Mononuclear cell (primary cell): ENCODE measurements around the gene TIMM17B. TPM values are rescaled to one million over a fixed set of nuclear protein-coding genes. Genes with fewer than 3 reads are reported as not detected.

ENCODE experiments used
- H3K27me3 ChIP-seq: 2 replicates; pipeline ENCODE4 v1.6.0; 2011; ENCODE audit warnings: low read length, control low read depth; ENCODE audit not compliant: insufficient read depth
- H3K4me1 ChIP-seq: 2 replicates; pipeline ENCODE4 v1.5.1; 2011; ENCODE audit warnings: mild to moderate bottlenecking, low read length, control low read depth; ENCODE audit not compliant: insufficient read depth
- H3K4me3 ChIP-seq: 2 replicates; pipeline ENCODE4 v1.5.1; 2011; ENCODE audit warnings: mild to moderate bottlenecking, low read length, moderate library complexity
- H3K9me3 ChIP-seq: 2 replicates; pipeline ENCODE4 v1.5.1; 2011; ENCODE audit warnings: low read depth, mild to moderate bottlenecking, control low read depth, low read length
- total RNA-seq: library from RNA; depleted of rRNA; stranded (reverse); fragments of >200 nt; gene quantifications from one replicate; pipeline ENCODE4 v1.2.3, GENCODE V29; 2012

Gene TIMM17B
- total RNA-seq, 1 donor: 18.3 TPM

DNA sequence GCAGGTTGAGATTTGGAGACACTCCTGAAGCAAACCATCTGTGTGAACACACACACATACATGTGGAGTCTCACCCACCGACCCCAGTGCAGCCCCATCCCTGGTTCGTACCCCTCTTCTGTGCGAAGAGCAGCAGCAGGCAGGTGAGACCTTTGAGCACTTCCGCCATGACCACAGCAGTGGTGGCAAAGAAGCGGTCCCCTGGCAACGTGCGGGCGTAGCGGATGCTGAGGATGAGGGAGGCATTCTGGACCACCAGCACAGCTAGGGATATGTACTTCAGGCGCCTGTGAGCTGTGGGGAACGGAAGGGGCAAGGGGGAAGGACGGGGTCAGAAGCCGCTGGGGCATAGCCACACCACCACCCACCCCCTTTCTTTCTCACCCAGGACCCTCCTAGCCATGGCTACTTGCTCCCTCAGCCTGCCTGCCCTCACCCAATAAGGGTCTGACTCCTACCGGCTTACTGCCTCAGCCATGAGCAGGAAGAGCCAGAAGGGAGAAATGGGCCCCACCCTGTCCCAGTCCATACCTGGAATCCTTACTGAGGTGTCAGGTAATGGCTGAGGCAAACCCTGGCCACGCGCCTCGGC lies 12.2 kb upstream of the TIMM17B start:
- Histone ChIP-seq H3K4me1 (peaks cover 32% of the 10 kb centered on the region), H3K27me3 (no peaks in the 10 kb centered on the region), H3K9me3 (no peaks in the 10 kb centered on the region), H3K4me3 (no peak overlapping the region)

DNA sequence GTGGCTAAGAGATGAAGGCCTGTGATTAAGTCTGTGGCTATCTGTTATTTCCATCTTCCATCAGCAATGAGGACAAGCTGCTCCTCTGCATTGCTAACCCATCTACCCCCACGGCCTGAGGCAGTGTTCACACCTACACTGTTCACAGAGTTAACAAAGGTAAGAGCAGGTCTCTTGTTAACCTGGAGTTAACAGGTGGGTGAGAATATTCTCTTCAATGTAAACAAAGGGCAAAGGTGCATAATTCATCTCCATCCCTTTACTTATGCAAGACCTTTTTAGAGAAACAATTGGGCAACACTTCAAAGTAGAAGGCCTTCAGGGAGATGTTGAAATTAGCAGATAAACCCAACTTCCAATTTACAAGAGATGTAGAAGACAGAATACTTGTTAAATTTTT lies 11.0 kb upstream of the TIMM17B start:
- no peaks in the 10 kb centered on the region for H3K9me3 ChIP-seq
- no peak overlapping the region for H3K4me3 ChIP-seq
- H3K4me1 ChIP-seq: peaks cover 20% of the 10 kb centered on the region
- H3K27me3 ChIP-seq: no peaks in the 10 kb centered on the region

DNA sequence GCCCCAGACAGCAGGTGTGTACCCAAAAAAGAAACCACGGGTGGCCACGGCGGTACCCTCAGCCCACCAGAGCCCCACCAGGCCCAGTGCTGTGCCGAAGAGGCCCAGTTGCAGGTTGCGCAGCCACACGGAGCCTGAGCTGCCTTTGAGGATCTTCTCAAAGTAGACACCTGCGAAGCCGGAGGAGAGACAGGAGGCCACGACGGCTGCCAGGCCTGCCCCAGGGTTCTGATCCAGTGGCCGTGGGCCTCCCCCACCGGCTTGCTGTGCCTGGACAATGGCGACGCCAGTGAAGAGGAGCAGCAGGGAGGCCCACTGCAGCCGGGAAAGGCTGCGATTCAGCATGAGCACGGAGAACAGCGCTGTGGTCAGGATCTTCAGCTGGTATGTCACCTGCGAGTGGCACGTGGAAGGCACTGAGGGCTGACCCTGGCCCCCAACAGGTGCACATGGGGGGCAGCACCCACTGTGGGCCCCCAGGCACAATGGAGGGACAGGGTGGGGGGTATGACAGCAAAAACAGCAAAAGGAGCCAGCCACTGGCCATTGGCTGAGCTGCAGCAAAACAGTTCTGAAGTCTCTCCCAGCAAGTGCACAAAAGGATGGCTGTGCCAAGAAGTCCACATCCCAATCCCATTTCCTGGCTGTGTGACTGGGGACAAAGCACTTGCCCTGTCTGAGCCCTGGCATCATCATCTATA lies 7.7 kb upstream of the TIMM17B start:
- H3K4me1 ChIP-seq: no peaks in the 10 kb centered on the region
- H3K27me3 ChIP-seq: no peaks in the 10 kb centered on the region
- no peak overlapping the region for H3K4me3 ChIP-seq
- no peaks in the 10 kb centered on the region for H3K9me3 ChIP-seq

DNA sequence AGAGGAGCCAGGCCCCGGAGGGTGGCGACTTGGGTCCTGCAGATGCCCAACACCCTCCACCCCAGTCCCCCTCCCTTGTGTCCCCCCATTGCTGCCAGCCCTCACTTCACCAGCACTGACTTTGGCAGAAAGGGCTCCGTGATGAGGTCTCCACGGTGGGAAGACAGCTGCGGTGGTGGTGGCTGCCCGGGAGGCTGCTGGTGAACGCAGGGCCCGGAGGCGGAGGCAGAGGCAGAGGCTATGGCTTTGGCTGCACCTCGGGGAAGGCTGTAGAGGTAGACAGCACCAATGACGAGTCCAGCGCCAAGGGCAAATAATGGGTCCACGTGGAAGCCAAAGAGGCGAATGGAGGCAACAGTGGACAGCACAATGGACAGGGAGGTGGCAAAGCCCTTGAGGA lies 7.1 kb upstream of the TIMM17B start:
- H3K27me3 ChIP-seq: no peaks in the 10 kb centered on the region
- H3K9me3 ChIP-seq: no peaks in the 10 kb centered on the region
- no peak overlapping the region for H3K4me3 ChIP-seq
- no peaks in the 10 kb centered on the region for H3K4me1 ChIP-seq

DNA sequence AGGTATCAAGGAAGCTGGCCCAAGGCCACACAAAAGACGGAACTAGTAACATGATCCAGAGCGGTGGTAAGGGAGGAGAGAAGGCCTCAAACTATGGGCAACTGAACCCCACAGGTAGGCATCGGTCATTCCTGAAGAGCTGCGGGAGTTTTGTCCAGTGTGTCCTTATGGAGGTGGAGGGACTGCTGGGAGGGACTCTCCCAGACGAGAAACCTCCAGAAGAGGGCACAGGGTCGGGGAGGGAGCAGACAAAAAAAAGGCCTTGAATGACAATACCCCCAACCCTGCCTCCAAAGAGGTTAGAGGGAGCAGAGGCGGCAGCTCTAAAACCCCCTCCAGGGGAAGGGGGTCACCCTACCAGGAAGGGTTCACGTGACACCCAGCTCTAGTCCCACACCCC lies 6.6 kb upstream of the TIMM17B start:
- Histone ChIP-seq H3K9me3 (no peaks in the 10 kb centered on the region), H3K4me1 (peaks cover 4% of the 10 kb centered on the region), H3K27me3 (no peaks in the 10 kb centered on the region), H3K4me3 (no peak overlapping the region)

DNA sequence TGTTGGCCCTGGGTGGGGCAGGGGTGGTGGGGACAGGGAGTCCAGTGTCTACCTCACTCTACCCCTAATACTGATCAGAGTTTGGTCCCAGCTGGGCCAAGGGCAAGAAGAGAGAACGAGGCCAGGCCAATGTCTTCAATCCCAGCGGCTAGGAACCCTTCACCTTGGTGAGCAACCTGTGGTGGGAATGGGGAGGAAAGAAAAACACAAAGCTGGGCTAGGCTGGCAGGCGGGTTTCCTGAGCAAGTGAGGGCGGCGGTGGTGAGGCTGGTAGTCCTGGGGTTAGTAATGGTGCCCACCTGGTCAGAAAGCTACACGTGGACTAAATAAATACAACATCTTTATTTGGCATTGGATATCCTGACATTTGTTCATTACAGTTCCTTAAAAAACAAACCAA lies 5.7 kb upstream of the TIMM17B start:
- Histone ChIP-seq H3K27me3 (no peaks in the 10 kb centered on the region), H3K9me3 (no peaks in the 10 kb centered on the region), H3K4me3 (no peak overlapping the region), H3K4me1 (peaks cover 13% of the 10 kb centered on the region)

DNA sequence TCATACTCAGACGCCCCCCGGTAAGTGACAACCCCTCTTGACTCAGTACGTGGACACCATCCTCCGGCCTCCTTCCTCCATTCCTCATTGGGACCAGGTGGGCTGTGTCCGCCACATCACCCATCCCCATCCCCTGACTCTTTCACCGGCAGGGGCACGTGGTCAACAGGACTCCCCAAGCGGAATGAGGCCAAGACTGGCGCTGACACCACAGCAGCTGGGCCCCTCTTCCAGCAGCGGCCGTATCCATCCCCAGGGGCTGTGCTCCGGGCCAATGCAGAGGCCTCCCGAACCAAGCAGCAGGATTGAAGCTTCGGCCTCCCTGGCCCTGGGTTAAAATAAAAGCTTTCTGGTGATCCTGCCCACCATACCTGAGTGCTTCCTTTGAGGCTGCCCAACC lies 5.2 kb upstream of the TIMM17B start:
- Histone ChIP-seq H3K9me3 (no peaks in the 10 kb centered on the region), H3K27me3 (no peaks in the 10 kb centered on the region), H3K4me3 (no peak overlapping the region), H3K4me1 (peaks cover 14% of the 10 kb centered on the region)

DNA sequence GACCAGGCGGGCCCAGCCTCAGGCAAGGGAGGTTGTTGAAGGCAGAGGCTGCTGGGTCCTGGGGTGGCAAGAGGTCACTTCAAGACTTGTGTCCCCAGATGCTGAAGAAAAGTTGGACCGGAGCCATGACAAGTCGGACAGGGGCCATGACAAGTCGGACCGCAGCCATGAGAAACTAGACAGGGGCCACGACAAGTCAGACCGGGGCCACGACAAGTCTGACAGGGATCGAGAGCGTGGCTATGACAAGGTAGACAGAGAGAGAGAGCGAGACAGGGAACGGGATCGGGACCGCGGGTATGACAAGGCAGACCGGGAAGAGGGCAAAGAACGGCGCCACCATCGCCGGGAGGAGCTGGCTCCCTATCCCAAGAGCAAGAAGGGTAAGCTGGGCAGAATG lies 4.6 kb upstream of the TIMM17B start:
- Histone ChIP-seq H3K4me1 (peaks cover 14% of the 10 kb centered on the region), H3K27me3 (no peaks in the 10 kb centered on the region), H3K4me3 (no peak overlapping the region), H3K9me3 (no peaks in the 10 kb centered on the region)

DNA sequence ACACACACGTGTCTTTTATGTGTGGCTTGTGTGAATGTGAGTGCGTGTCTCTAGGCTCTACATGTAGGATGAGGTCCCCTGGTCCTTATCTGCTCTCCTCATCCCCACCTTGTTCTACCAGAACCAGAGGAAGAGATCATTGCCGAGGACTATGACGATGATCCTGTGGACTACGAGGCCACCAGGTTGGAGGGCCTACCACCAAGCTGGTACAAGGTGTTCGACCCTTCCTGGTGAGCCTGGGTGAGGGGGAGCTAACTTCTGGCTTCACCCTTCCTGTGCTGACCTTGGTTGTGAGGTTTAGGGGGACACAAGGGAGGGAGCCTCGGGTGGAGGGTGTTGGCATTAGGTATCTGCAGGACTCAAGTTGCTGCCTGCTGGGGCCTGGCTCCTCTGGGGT lies 3.5 kb upstream of the TIMM17B start:
- peaks cover 23% of the 10 kb centered on the region for H3K4me1 ChIP-seq
- no peaks in the 10 kb centered on the region for H3K27me3 ChIP-seq
- H3K4me3 ChIP-seq: no peak overlapping the region
- H3K9me3 ChIP-seq: no peaks in the 10 kb centered on the region

DNA sequence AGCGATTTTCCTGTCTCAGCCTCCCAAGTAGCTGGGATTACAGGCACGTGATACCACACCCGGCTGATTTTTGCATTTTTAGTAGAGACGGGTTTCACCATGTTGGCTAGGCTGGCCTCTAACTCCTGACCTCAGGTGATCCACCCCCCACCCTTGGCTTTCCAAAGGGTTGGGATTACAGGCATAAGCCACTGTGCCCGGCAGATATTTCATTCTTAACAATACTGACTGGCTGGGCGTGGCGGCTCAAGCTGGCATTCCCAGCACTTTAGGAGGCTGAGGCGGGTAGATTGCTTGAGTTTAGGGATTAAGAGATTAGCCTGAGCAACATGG lies 1.5 kb upstream of the TIMM17B start:
- Histone ChIP-seq H3K4me1 (peaks cover 26% of the 10 kb centered on the region), H3K9me3 (no peaks in the 10 kb centered on the region), H3K27me3 (no peaks in the 10 kb centered on the region), H3K4me3 (no peak overlapping the region)

DNA sequence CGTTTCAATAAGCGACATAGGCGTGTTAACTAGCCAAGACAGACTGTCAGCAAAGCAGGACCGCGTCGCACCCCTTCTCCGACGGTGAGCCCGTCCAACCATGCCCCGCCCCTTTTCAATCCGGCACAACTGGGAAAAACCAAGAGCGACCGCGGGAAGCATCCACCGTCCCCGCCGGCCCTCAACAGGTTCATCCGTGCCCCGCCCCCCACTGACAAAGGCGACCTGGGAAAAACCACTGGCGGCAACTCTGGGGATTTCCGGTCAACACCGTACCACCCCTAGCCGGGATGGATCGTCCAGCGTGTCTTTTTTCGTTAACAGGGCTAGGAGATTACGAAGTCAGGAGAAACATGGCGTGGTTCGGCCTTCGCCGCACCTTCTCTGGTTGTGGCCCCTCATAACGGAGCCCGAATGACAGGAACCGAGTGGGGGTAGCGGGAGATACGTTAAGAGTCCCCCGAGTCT lies 377 bp downstream of the TIMM17B start:
- no peaks in the 10 kb centered on the region for H3K9me3 ChIP-seq
- H3K4me1 ChIP-seq: peaks cover 28% of the 10 kb centered on the region
- H3K4me3 ChIP-seq: peak overlapping the region; percentile 80
- H3K27me3 ChIP-seq: no peaks in the 10 kb centered on the region

DNA sequence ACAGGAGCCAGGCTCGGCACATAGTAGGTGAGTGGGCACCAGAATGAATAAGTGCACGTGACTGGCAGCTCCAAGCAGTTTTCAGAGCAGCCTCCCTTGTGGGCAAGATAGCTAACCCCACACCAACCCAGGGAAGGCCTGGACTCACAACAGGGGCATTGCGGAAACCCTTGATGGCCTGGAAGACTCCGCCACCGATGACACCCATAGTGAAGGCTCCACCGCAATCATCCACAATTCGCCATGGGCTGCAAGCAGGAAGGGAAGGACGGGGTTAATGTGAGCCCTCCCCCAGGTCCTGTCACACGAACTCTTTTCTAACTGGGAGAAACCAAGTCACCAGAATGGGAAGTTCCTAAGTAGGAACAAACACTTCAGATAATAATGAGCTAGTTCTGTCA lies 957 bp downstream of the TIMM17B start:
- Histone ChIP-seq H3K27me3 (no peaks in the 10 kb centered on the region), H3K4me3 (peak overlapping the region; percentile 80), H3K4me1 (peaks cover 33% of the 10 kb centered on the region), H3K9me3 (no peaks in the 10 kb centered on the region)

DNA sequence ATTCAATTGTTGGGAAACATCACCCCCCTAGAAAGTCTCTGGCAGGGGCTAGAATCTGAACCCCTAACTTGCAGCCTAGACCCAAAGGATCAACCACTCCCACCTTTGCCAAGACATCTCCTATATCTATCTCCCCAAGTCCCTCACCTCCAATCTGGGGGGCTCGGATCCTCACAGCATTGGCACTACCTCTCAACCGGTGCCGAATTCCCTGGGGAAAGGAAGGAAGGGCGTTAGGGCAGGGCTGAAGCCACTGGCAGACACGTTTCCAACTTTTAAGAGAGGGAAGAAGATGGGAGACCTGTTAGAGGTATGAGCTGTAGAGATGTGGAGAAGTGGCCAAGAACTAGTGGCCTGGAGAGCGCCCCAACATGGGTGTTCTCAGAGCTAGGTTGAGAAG lies 2.7 kb downstream of the TIMM17B start:
- H3K4me3 ChIP-seq: no peak overlapping the region
- no peaks in the 10 kb centered on the region for H3K9me3 ChIP-seq
- H3K27me3 ChIP-seq: no peaks in the 10 kb centered on the region
- H3K4me1 ChIP-seq: peaks cover 38% of the 10 kb centered on the region

DNA sequence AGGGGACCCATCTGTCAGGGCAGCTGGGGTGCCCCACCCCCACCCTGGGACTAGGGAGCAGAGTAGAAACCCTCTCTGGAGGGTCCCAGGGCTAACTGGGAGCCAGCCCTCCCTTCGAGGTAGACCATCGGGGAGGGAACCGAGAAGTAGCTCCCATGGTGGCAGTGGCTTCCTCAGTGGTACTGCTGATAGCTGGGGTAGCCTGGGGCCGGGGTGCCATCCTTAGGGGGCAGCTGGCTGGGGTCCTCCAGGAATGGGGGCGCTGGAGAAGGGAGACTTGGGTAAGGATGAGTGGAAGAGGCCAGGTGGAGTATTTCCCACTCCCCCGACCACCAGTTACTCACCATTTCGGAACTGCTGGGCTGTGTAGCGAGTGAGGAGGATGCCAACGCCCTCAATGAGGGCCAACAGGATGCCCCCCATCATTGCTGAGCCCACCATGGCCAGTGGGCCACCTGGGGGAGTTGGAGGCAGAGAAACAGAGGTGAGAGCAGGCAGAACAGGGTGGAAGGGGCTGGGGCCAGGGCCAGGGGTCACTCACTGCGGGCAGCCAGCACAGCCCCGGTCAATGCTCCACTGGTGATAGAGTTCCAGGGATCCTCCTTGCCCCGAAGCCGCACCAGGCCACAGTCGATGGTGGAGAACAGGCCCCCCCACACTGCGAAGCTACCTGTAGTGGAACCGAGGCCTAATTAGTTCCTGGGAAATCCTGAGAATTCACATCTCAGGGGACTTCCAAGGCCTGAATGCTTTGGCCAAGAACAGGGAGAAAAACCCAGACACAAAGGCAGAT lies 3.8 kb downstream of the TIMM17B start:
- H3K4me3 ChIP-seq: no peak overlapping the region

DNA sequence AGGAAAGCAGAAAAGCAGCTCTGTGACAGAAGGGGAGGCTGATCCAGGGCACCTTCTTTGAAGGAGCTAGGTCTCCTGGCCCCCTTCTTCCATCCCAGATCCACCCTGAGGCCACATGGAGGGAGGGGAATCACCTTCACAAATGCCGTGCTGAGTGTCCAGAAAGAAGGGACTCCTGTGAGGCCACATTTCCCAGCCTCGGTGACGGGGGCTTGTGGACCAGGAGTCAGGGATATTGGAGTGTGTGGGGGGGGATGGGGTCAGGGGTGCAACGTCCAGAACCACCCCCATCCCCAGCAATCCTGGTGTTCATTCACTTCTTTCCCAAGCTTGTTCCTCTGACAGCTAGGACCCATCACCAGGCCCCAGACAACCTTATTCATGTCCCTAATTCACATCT lies 4.7 kb downstream of the TIMM17B start:
- H3K4me3 ChIP-seq: no peak overlapping the region
- no peaks in the 10 kb centered on the region for H3K27me3 ChIP-seq
- H3K9me3 ChIP-seq: no peaks in the 10 kb centered on the region
- H3K4me1 ChIP-seq: peaks cover 25% of the 10 kb centered on the region

More for the DNA sequence above, 3.8 kb downstream of the TIMM17B start:
- H3K9me3 ChIP-seq: no peaks in the 10 kb centered on the region
- H3K27me3 ChIP-seq: no peaks in the 10 kb centered on the region
- peaks cover 30% of the 10 kb centered on the region for H3K4me1 ChIP-seq
